D721Med (cell line): ENCODE data around the gene APBB1IP.

Source experiments
- DNase-seq: peaks from one replicate; pipeline ENCODE4 v3.0.0; 2011; ENCODE audit warnings: low spot score; ENCODE audit not compliant: insufficient read length
- FAIRE-seq: peaks from 2 replicates; lab custom pipeline; 2011; peaks lifted over from hg19 to GRCh38; lab: Jason Lieb, UNC
- TF ChIP-seq, protein P1 (sequence below): IDR thresholded peaks from 2 replicates; pipeline ENCODE4 v1.5.1; 2012; ENCODE audit warnings: mild to moderate bottlenecking, control low read depth; ENCODE audit not compliant: insufficient read depth; ENCODE audit errors: missing control alignments

APBB1IP gene

DNA sequence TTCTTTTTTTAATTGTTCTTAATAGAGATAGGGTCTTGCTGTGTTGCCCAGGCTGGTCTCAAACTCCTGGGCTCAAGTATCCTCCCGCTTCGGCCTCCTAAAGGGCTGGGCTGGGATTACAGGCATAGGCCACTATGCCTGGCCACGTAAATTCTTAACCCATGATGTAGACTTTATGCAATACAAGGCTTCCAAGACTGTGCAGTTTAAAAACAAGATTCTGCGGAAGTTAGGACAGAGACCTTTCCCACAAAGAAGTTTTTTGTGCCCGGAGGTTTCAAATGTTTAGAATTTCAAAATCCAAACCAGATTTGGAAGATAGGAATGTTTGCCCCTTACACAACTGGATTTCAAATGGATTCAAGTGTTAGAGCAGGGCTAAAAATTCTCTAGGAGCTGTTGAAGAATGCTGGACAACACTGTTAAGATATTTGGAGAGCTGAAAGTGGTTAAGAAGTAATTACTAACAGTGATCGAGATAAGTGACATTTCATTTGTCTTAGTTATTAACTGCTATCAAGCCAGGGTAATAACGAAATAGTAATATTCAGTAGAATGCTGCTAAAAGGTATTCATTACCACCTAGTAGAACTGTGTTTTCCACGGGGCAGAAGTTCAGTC lies 7.4 kb downstream of the APBB1IP start:
- TF ChIP-seq, protein P1, sequence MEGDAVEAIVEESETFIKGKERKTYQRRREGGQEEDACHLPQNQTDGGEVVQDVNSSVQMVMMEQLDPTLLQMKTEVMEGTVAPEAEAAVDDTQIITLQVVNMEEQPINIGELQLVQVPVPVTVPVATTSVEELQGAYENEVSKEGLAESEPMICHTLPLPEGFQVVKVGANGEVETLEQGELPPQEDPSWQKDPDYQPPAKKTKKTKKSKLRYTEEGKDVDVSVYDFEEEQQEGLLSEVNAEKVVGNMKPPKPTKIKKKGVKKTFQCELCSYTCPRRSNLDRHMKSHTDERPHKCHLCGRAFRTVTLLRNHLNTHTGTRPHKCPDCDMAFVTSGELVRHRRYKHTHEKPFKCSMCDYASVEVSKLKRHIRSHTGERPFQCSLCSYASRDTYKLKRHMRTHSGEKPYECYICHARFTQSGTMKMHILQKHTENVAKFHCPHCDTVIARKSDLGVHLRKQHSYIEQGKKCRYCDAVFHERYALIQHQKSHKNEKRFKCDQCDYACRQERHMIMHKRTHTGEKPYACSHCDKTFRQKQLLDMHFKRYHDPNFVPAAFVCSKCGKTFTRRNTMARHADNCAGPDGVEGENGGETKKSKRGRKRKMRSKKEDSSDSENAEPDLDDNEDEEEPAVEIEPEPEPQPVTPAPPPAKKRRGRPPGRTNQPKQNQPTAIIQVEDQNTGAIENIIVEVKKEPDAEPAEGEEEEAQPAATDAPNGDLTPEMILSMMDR, result no peak
- DNase-seq (no peak), FAIRE-seq (no peak)

DNA sequence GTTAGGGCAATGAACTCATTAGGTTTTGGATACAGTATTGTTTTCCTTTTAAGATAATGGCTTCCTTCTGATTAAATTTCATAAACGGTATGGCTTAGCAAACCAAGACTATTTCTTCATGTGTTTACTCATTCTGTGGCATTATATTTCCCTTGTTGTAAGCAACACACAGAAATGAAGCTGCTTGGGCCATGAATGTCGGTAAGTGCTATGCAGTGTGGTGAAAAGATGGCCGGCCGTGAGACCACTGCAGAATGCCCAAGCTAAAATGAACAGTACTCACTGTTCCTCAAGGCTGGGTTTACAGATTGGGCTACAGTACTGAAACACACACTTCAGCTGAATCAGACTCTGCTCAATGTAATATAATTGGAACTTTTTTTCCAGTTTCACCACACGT lies 8.1 kb downstream of the APBB1IP start:
- TF ChIP-seq, protein P1, result no peak
- DNase-seq (no peak), FAIRE-seq (no peak)

DNA sequence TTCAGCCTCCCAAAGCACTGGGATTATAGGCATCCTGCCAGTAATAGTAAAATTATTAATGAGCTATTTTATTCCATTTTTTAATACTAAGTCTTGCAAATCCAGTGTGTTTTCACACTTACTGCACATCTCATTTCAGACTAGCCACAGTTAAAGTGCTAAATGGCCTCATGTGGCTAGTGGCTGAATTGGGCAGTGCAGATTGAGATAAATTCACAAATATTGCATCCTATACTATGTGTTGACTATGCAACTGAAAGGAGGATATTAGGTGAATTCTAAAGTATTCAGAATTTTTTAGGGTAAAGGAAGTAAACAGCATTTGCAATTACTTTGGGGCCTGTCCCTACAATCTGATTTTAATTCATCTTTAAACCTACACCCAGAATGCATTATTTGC lies 10.2 kb downstream of the APBB1IP start:
- TF ChIP-seq, protein P1, result no peak
- DNase-seq (no peak), FAIRE-seq (no peak)

DNA sequence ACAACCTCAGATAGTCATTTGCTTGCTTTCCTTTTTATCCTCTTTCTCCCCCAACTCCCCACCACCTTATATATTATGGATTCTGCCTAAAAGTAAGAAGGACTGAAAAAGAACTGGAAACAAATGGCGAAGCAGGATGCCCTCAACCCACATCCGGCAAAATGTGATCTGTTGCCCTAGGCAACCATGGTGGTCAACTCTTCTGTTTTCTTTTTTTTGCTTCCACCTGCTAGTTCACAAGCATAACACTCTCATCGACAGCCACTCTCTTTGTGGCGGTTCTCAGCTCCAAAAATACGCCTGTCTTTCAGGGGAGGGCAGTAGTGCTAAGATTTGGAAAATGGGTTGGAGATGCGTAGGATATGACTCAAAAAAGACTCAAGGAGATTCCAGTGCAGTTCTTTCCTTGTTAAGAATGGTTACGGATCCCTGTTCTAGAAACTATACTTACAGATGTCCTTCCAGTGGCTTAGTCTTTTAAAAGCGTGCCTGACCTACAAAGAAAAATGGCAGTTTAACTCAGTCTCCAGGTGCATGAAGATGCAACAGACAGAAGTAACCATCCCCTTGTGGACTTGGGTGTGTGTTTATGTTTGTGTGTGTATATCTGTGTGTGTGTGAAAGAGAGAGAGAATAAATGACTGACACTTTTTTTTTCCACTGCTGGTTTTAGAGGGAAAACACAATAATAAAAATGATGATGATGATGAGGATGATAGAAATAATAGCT lies 10.7 kb downstream of the APBB1IP start:
- TF ChIP-seq, protein P1, result no peak
- DNase-seq (no peak), FAIRE-seq (no peak)

DNA sequence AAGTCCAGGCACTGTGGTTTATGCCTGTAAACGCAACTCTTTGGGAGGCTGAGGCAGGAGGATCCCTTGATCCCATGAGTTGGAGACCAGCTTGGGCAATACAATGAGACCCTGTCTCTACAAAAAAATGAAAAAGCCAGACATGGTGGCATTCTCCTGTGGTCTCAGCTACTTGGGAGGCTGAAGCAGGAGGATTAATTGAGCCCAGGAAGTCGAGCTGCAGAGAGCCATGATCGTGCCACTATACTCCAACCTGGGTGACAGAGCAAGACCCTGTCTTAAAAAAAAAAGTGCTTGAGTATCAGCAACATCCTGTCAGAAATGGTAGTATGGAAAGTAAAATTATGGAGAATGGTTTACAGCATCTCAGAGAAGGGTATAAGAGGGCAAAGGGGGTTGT lies 11.6 kb downstream of the APBB1IP start:
- DNase-seq (no peak), FAIRE-seq (no peak)
- TF ChIP-seq, protein P1, result no peak

DNA sequence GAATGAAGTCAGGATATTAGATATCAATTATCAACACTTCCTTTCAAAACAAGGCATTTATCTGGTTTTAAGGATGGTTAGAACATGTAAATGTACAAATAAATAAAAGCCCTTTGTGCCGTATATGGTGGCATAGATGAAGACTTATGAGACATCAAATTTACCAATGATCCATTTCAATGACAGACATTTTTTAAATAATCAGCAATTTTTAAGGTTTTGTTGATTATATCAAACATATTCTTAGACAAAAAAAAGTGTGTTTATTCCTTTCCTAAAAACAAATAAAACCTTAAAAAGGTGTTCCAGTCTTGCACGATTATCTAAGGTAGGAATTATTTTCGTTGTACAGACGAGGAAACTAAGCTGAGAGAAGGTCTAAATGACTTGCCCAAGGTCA lies 13.8 kb downstream of the APBB1IP start:
- DNase-seq (no peak), FAIRE-seq (no peak)
- TF ChIP-seq, protein P1, result no peak

DNA sequence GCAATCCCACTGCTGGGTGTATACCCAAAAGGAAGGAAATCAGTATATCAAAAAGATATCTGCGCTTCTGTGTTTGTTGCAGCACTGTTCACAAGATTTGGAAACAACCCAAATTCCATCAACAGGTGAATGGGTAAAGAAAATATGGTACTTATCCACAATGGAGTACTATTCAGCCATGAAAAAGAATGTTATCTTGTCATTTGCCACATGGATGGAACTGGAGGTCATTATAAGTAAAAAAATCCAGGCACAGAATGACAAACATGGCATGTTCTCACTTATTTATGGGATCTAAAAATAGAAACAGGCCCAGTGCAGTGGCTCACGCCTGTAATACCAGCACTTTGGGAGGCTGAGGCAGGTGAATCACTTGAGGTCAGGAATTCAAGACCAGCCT lies 15.7 kb downstream of the APBB1IP start:
- FAIRE-seq (no peak), DNase-seq (no peak)
- TF ChIP-seq, protein P1, result no peak
